ENCODE results near the gene ENKD1.

Gene ENKD1

GRCh38 chr16:67645397-67646121 is 21.0 kb downstream of the ENKD1 start:
- Histone ChIP-seq H3K27me3 (ENCODE audit: control insufficient read depth in 2 of 2, insufficient read depth in 2 of 2, low read length in 2 of 2) (peaks cover 12 to 27% of the 10 kb centered on the region in 2 donors), H3K36me3 (ENCODE audit: control insufficient read depth in 2 of 2, insufficient read depth in 2 of 2, low read length in 2 of 2) (no peaks in the 10 kb centered on the region)

GRCh38 chr16:67644038-67644437 is 22.5 kb downstream of the ENKD1 start:
- Histone ChIP-seq H3K4me1 (ENCODE audit: control insufficient read depth in 2 of 2, insufficient read depth in 2 of 2, low read length in 2 of 2) (no peaks in the 10 kb centered on the region), H3K9me3 (ENCODE audit: control insufficient read depth in 2 of 2, low read length in 2 of 2) (no peaks in the 10 kb centered on the region), H3K36me3 (ENCODE audit: control insufficient read depth in 2 of 2, insufficient read depth in 2 of 2, low read length in 2 of 2) (peaks cover 1 to 2% of the 10 kb centered on the region in 2 donors), H3K9ac (ENCODE audit: low read depth in 1 of 2, low read length in 2 of 2) (no peak overlapping the region), H3K27me3 (ENCODE audit: control insufficient read depth in 2 of 2, insufficient read depth in 2 of 2, low read length in 2 of 2) (peaks cover 6 to 13% of the 10 kb centered on the region in 2 donors), H3K27ac (ENCODE audit: low read depth in 2 of 2, low read length in 2 of 2) (no peak overlapping the region), H3K4me3 (ENCODE audit: low read length in 2 of 2) (no peak overlapping the region)

More at GRCh38 chr16:67645397-67646121, 21.0 kb downstream of the ENKD1 start:
- no peaks in the 10 kb centered on the region for H3K9me3 ChIP-seq (ENCODE audit: control insufficient read depth in 2 of 2, low read length in 2 of 2)
- H3K27ac ChIP-seq (ENCODE audit: low read depth in 2 of 2, low read length in 2 of 2): no peak overlapping the region
- peak overlapping the region; percentile 41 to 49 for H3K9ac ChIP-seq (ENCODE audit: low read depth in 1 of 2, low read length in 2 of 2)
- H3K4me1 ChIP-seq (ENCODE audit: control insufficient read depth in 2 of 2, insufficient read depth in 2 of 2, low read length in 2 of 2): no peaks in the 10 kb centered on the region
- H3K4me3 ChIP-seq (ENCODE audit: low read length in 2 of 2): peak overlapping the region; percentile 31 to 52

GRCh38 chr16:67641779-67642708 is 24.5 kb downstream of the ENKD1 start:
- Histone ChIP-seq H3K27ac (ENCODE audit: low read depth in 2 of 2, low read length in 2 of 2) (no peak overlapping the region), H3K9ac (ENCODE audit: low read depth in 1 of 2, low read length in 2 of 2) (no peak overlapping the region)

GRCh38 chr16:67637625-67638024 is 28.9 kb downstream of the ENKD1 start:
- Histone ChIP-seq H3K36me3 (ENCODE audit: control insufficient read depth in 2 of 2, insufficient read depth in 2 of 2, low read length in 2 of 2) (peaks cover 31 to 43% of the 10 kb centered on the region in 2 donors), H3K27me3 (ENCODE audit: control insufficient read depth in 2 of 2, insufficient read depth in 2 of 2, low read length in 2 of 2) (no peaks in the 10 kb centered on the region), H3K27ac (ENCODE audit: low read depth in 2 of 2, low read length in 2 of 2) (no peak overlapping the region), H3K4me3 (ENCODE audit: low read length in 2 of 2) (no peak overlapping the region), H3K9ac (ENCODE audit: low read depth in 1 of 2, low read length in 2 of 2) (no peak overlapping the region), H3K4me1 (ENCODE audit: control insufficient read depth in 2 of 2, insufficient read depth in 2 of 2, low read length in 2 of 2) (no peaks in the 10 kb centered on the region), H3K9me3 (ENCODE audit: control insufficient read depth in 2 of 2, low read length in 2 of 2) (no peaks in the 10 kb centered on the region)

More at GRCh38 chr16:67641779-67642708, 24.5 kb downstream of the ENKD1 start:
- H3K4me1 ChIP-seq (ENCODE audit: control insufficient read depth in 2 of 2, insufficient read depth in 2 of 2, low read length in 2 of 2): no peaks in the 10 kb centered on the region
- no peak overlapping the region for H3K4me3 ChIP-seq (ENCODE audit: low read length in 2 of 2)
- H3K9me3 ChIP-seq (ENCODE audit: control insufficient read depth in 2 of 2, low read length in 2 of 2): no peaks in the 10 kb centered on the region
- peaks cover 19 to 21% of the 10 kb centered on the region in 2 donors for H3K36me3 ChIP-seq (ENCODE audit: control insufficient read depth in 2 of 2, insufficient read depth in 2 of 2, low read length in 2 of 2)
- H3K27me3 ChIP-seq (ENCODE audit: control insufficient read depth in 2 of 2, insufficient read depth in 2 of 2, low read length in 2 of 2): peaks cover 2 to 6% of the 10 kb centered on the region in 2 donors

GRCh38 chr16:67636713-67637112 is 29.8 kb downstream of the ENKD1 start:
- Histone ChIP-seq H3K36me3 (ENCODE audit: control insufficient read depth in 2 of 2, insufficient read depth in 2 of 2, low read length in 2 of 2) (peaks cover 35 to 52% of the 10 kb centered on the region in 2 donors), H3K9me3 (ENCODE audit: control insufficient read depth in 2 of 2, low read length in 2 of 2) (no peaks in the 10 kb centered on the region), H3K4me3 (ENCODE audit: low read length in 2 of 2) (no peak overlapping the region), H3K27me3 (ENCODE audit: control insufficient read depth in 2 of 2, insufficient read depth in 2 of 2, low read length in 2 of 2) (no peaks in the 10 kb centered on the region), H3K4me1 (ENCODE audit: control insufficient read depth in 2 of 2, insufficient read depth in 2 of 2, low read length in 2 of 2) (no peaks in the 10 kb centered on the region), H3K9ac (ENCODE audit: low read depth in 1 of 2, low read length in 2 of 2) (no peak overlapping the region), H3K27ac (ENCODE audit: low read depth in 2 of 2, low read length in 2 of 2) (no peak overlapping the region)

GRCh38 chr16:67632415-67633172 is 34.0 kb downstream of the ENKD1 start:
- no peaks in the 10 kb centered on the region for H3K9me3 ChIP-seq (ENCODE audit: control insufficient read depth in 2 of 2, low read length in 2 of 2)
- H3K36me3 ChIP-seq (ENCODE audit: control insufficient read depth in 2 of 2, insufficient read depth in 2 of 2, low read length in 2 of 2): peaks cover 39 to 61% of the 10 kb centered on the region in 2 donors
- no peak overlapping the region for H3K9ac ChIP-seq (ENCODE audit: low read depth in 1 of 2, low read length in 2 of 2)
- H3K27me3 ChIP-seq (ENCODE audit: control insufficient read depth in 2 of 2, insufficient read depth in 2 of 2, low read length in 2 of 2): no peaks in the 10 kb centered on the region
- no peak overlapping the region for H3K4me3 ChIP-seq (ENCODE audit: low read length in 2 of 2)
- H3K27ac ChIP-seq (ENCODE audit: low read depth in 2 of 2, low read length in 2 of 2): no peak overlapping the region
- no peaks in the 10 kb centered on the region for H3K4me1 ChIP-seq (ENCODE audit: control insufficient read depth in 2 of 2, insufficient read depth in 2 of 2, low read length in 2 of 2)

GRCh38 chr16:67628216-67628615 is 38.3 kb downstream of the ENKD1 start:
- H3K4me3 ChIP-seq (ENCODE audit: low read length in 2 of 2): no peak overlapping the region
- no peaks in the 10 kb centered on the region for H3K9me3 ChIP-seq (ENCODE audit: control insufficient read depth in 2 of 2, low read length in 2 of 2)
- H3K27me3 ChIP-seq (ENCODE audit: control insufficient read depth in 2 of 2, insufficient read depth in 2 of 2, low read length in 2 of 2): no peaks in the 10 kb centered on the region
- H3K9ac ChIP-seq (ENCODE audit: low read depth in 1 of 2, low read length in 2 of 2): no peak overlapping the region
- H3K36me3 ChIP-seq (ENCODE audit: control insufficient read depth in 2 of 2, insufficient read depth in 2 of 2, low read length in 2 of 2): peaks cover 50 to 63% of the 10 kb centered on the region in 2 donors
- H3K4me1 ChIP-seq (ENCODE audit: control insufficient read depth in 2 of 2, insufficient read depth in 2 of 2, low read length in 2 of 2): no peaks in the 10 kb centered on the region
- no peak overlapping the region for H3K27ac ChIP-seq (ENCODE audit: low read depth in 2 of 2, low read length in 2 of 2)

- Histone ChIP-seq H3K4me3 (ENCODE audit: low read length in 2 of 2) (no peak overlapping the region), H3K4me1 (ENCODE audit: control insufficient read depth in 2 of 2, insufficient read depth in 2 of 2, low read length in 2 of 2) (no peaks in the 10 kb centered on the region), H3K9me3 (ENCODE audit: control insufficient read depth in 2 of 2, low read length in 2 of 2) (no peaks in the 10 kb centered on the region), H3K27me3 (ENCODE audit: control insufficient read depth in 2 of 2, insufficient read depth in 2 of 2, low read length in 2 of 2) (no peaks in the 10 kb centered on the region), H3K9ac (ENCODE audit: low read depth in 1 of 2, low read length in 2 of 2) (no peak overlapping the region), H3K27ac (ENCODE audit: low read depth in 2 of 2, low read length in 2 of 2) (no peak overlapping the region), H3K36me3 (ENCODE audit: control insufficient read depth in 2 of 2, insufficient read depth in 2 of 2, low read length in 2 of 2) (peaks cover 36 to 57% of the 10 kb centered on the region in 2 donors)
Observed at GRCh38 chr16:67613808-67614207, 52.7 kb downstream of the ENKD1 start.

All from mucosa of rectum (tissue), 2 donors.